Choroid plexus epithelial cell (primary cell): ENCODE results near the gene INHBE.
A peak's percentile ranks its signal among the peaks of the same experiment; 100 is the strongest.

Source experiments
- DNase-seq: peaks from one replicate; pipeline ENCODE4 v3.0.0-alpha.2; 2010; ENCODE audit warnings: low read depth
- H3K4me3 ChIP-seq: 2 replicates; pipeline ENCODE4 v1.5.1; 2011; ENCODE audit warnings: low read depth, mild to moderate bottlenecking, control low read depth, low read length, moderate library complexity
- TF ChIP-seq, protein P1 (sequence below): conservative IDR thresholded peaks from 2 replicates; pipeline ENCODE4 v1.5.1; 2011; ENCODE audit warnings: low read depth, mild to moderate bottlenecking, control low read depth, inconsistent platforms, low read length, moderate library complexity

INHBE gene

DNA sequence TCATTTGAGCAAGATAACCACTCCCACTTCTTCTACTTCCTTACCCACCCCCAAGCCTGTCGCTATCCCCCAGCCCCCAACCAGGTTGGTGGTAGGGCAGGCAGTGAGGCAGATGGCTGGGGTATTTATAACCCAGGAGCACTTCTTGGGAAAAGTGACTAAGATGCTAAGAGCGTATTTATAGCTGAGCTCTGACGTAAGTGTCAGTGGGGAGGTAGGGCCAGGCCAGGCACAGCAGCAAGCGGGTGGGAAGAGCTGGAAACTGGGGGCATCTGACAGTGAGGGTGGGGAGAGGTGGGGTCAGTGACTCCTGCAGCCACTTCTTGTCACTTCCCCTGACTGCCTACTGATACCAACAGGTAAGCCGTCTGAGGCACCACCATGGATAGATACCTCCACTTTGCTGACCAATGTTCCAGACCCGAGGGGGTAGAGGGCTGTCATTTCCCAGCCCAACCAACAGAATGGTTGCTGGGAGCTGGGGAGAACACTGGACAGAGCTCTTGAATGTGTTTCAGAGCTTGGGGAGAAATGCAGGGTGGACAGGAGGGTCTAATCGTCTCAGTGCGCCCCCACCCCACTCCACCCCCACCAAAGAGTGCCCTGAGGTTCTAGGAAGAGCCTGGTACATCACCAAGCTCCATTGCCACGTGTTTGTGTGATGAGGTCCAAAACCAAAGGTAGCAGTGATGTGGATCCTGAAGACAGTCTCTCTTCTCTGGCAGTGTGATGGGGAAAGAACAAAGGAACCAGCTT is 2.7 kb upstream of the INHBE start:
- DNase-seq, result peak; percentile 93
- TF ChIP-seq, protein P1, sequence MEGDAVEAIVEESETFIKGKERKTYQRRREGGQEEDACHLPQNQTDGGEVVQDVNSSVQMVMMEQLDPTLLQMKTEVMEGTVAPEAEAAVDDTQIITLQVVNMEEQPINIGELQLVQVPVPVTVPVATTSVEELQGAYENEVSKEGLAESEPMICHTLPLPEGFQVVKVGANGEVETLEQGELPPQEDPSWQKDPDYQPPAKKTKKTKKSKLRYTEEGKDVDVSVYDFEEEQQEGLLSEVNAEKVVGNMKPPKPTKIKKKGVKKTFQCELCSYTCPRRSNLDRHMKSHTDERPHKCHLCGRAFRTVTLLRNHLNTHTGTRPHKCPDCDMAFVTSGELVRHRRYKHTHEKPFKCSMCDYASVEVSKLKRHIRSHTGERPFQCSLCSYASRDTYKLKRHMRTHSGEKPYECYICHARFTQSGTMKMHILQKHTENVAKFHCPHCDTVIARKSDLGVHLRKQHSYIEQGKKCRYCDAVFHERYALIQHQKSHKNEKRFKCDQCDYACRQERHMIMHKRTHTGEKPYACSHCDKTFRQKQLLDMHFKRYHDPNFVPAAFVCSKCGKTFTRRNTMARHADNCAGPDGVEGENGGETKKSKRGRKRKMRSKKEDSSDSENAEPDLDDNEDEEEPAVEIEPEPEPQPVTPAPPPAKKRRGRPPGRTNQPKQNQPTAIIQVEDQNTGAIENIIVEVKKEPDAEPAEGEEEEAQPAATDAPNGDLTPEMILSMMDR, result no peak
- H3K4me3 ChIP-seq, result no peak overlapping the region

GRCh38 chr12:57452937-57453509 is 2.1 kb upstream of the INHBE start:
- TF ChIP-seq, protein P1, result peak; percentile 98
- DNase-seq, result peak; percentile 88

DNA sequence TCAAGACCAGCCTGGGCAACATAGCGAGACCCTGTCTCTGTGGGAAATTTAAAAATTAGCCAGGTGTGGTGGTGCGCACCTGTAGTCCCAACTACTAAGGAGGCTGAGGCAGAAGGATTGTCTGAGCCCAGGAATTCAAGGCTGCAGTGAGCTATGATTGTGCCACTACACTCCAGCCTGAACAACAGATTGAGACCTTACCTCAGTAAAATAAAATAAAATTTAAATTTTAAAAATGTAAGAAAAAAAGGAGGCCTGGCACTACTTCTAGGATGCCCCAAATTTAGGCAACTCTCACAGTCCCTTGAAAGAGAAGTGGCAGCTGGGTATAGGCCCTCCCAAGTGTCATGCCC is 918 bp upstream of the INHBE start:
- DNase-seq, result no peak
- H3K4me3 ChIP-seq, result no peak overlapping the region
- TF ChIP-seq, protein P1, result no peak

More at GRCh38 chr12:57452937-57453509, 2.1 kb upstream of the INHBE start:
- H3K4me3 ChIP-seq, result no peak overlapping the region

DNA sequence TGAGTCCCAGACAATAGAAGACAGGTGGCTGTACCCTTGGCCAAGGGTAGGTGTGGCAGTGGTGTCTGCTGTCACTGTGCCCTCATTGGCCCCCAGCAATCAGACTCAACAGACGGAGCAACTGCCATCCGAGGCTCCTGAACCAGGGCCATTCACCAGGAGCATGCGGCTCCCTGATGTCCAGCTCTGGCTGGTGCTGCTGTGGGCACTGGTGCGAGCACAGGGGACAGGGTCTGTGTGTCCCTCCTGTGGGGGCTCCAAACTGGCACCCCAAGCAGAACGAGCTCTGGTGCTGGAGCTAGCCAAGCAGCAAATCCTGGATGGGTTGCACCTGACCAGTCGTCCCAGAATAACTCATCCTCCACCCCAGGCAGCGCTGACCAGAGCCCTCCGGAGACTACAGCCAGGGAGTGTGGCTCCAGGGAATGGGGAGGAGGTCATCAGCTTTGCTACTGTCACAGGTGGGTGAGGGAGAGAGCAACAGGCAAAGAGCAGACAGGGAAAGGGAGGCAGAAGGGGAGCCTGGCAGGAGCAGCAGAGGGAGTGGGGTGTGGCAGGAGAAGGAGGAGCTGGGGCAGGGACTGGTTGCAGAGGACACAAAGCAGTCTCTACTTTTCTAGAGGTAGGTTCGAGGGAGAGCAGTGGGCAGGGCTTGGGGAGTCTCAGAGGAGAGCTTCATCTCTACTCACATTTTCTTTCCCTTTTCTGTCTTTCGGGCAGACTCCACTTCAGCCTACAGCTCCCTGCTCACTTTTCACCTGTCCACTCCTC is 452 bp downstream of the INHBE start:
- H3K4me3 ChIP-seq, result peak overlapping the region; percentile 27
- no peak for DNase-seq
- TF ChIP-seq, protein P1, result no peak

DNA sequence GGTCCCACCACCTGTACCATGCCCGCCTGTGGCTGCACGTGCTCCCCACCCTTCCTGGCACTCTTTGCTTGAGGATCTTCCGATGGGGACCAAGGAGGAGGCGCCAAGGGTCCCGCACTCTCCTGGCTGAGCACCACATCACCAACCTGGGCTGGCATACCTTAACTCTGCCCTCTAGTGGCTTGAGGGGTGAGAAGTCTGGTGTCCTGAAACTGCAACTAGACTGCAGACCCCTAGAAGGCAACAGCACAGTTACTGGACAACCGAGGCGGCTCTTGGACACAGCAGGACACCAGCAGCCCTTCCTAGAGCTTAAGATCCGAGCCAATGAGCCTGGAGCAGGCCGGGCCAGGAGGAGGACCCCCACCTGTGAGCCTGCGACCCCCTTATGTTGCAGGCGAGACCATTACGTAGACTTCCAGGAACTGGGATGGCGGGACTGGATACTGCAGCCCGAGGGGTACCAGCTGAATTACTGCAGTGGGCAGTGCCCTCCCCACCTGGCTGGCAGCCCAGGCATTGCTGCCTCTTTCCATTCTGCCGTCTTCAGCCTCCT is 1.1 kb downstream of the INHBE start:
- peak overlapping the region; percentile 27 for H3K4me3 ChIP-seq
- DNase-seq, result peak; percentile 56
- TF ChIP-seq, protein P1, result peak; percentile 70

GRCh38 chr12:57456737-57457490 is 1.8 kb downstream of the INHBE start:
- TF ChIP-seq, protein P1, result no peak
- DNase-seq, result no peak
- H3K4me3 ChIP-seq, result no peak overlapping the region
